GM20000 (cell line): ENCODE data around the gene SYNE1.
"Not testable (repeated sequence)": the region's sequence is repeated elsewhere in the genome, so short reads cannot be mapped to it uniquely, and the experiment has no call there.

Source experiments
- DNase-seq: peaks from one replicate; pipeline ENCODE4 v3.0.0; 2012; ENCODE audit warnings: low spot score
- TF ChIP-seq, protein P1 (sequence below): IDR thresholded peaks from 2 replicates; pipeline ENCODE4 v1.5.1; 2012; ENCODE audit warnings: mild to moderate bottlenecking, control low read depth; ENCODE audit errors: extremely low read depth, missing control alignments

Gene SYNE1, protein sequence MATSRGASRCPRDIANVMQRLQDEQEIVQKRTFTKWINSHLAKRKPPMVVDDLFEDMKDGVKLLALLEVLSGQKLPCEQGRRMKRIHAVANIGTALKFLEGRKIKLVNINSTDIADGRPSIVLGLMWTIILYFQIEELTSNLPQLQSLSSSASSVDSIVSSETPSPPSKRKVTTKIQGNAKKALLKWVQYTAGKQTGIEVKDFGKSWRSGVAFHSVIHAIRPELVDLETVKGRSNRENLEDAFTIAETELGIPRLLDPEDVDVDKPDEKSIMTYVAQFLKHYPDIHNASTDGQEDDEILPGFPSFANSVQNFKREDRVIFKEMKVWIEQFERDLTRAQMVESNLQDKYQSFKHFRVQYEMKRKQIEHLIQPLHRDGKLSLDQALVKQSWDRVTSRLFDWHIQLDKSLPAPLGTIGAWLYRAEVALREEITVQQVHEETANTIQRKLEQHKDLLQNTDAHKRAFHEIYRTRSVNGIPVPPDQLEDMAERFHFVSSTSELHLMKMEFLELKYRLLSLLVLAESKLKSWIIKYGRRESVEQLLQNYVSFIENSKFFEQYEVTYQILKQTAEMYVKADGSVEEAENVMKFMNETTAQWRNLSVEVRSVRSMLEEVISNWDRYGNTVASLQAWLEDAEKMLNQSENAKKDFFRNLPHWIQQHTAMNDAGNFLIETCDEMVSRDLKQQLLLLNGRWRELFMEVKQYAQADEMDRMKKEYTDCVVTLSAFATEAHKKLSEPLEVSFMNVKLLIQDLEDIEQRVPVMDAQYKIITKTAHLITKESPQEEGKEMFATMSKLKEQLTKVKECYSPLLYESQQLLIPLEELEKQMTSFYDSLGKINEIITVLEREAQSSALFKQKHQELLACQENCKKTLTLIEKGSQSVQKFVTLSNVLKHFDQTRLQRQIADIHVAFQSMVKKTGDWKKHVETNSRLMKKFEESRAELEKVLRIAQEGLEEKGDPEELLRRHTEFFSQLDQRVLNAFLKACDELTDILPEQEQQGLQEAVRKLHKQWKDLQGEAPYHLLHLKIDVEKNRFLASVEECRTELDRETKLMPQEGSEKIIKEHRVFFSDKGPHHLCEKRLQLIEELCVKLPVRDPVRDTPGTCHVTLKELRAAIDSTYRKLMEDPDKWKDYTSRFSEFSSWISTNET (N-terminal part only)

DNA sequence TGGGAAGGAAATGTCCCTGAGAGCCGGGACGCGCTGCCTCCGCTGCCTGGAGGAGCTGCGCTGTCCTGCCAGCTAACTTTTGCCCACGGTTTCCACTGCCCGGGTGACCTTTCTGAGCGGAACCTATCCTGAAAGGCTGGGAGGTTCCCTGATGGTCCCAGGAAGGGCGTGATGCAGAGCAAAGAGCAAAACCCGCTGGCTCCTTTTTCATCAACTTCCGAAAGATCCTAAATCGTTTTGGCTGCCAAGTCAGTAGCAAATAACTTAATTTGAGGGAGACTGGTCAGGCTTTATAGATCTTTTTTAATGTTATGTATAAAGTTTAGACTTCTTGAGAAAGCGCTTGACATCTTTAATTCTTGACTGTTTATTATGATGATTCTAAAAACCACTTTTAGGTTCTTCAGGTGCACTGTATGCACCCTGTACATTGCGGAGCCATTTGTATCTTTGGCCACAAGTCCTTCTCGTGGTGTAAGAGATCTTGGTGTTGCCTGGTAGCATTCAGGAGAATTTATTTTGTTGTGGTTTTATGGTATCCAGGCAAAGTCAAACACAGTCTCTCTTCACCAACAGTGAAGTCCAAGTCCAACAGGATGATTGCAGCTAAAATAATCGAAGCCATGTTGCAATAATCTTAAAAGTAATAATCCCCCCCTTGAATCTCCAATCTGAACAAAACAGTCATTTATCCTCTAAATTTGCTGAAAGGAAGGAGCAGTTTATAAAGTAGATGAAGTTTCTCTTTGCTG is at the start of gene SYNE1:
Gene SYNE1, minus strand, starts transcription at position 67 of the 752 bp plus-strand sequence. CDS start 9,031 bp downstream, outside the sequence.
- DNase-seq, result no peak
- TF ChIP-seq, protein P1, sequence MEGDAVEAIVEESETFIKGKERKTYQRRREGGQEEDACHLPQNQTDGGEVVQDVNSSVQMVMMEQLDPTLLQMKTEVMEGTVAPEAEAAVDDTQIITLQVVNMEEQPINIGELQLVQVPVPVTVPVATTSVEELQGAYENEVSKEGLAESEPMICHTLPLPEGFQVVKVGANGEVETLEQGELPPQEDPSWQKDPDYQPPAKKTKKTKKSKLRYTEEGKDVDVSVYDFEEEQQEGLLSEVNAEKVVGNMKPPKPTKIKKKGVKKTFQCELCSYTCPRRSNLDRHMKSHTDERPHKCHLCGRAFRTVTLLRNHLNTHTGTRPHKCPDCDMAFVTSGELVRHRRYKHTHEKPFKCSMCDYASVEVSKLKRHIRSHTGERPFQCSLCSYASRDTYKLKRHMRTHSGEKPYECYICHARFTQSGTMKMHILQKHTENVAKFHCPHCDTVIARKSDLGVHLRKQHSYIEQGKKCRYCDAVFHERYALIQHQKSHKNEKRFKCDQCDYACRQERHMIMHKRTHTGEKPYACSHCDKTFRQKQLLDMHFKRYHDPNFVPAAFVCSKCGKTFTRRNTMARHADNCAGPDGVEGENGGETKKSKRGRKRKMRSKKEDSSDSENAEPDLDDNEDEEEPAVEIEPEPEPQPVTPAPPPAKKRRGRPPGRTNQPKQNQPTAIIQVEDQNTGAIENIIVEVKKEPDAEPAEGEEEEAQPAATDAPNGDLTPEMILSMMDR, result no peak

GRCh38 chr6:152685819-152686218 is 48.7 kb upstream of the SYNE1 start:
- no peak for DNase-seq
- TF ChIP-seq, protein P1, result no peak

GRCh38 chr6:152682935-152683334 is 45.8 kb upstream of the SYNE1 start:
- not testable (repeated sequence) for DNase-seq

DNA sequence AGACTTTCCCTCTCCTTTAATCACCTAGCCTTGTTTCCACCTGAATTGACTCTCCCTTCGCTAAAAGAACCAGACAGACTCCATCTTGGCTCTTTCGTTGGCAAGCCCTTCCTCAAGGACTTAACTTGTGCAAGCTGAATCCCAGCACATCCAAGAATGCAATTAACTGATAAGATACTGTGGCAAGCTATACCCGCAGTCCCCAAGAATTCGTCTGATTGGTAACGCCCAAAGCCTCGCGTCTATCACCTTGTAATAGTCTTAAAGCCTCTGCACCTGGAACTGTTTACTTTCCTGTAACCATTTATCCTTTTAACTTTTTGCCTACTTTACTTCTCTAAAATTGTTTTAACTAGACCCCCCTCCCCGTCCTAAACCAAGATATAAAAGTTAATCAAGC is 45.0 kb upstream of the SYNE1 start:
- TF ChIP-seq, protein P1, result no peak
- no peak for DNase-seq

GRCh38 chr6:152680879-152681517 is 43.8 kb upstream of the SYNE1 start:
- DNase-seq, result no peak
- TF ChIP-seq, protein P1, result no peak

- DNase-seq, result no peak
- TF ChIP-seq, protein P1, result no peak
These were observed 43.0 kb upstream of the SYNE1 start for GRCh38 chr6:152680151-152680550.

GRCh38 chr6:152673236-152673635 is 36.1 kb upstream of the SYNE1 start:
- no peak for DNase-seq
- TF ChIP-seq, protein P1, result no peak
